HG02759 (cell line): Measurements from ENCODE around the gene NAA60.
"Not testable (repeated sequence)": the region's sequence is repeated elsewhere in the genome, so short reads cannot be mapped to it uniquely, and the experiment has no call there.

Source experiments
- ATAC-seq: cut with Tn5 transposase; IDR thresholded peaks from one replicate; pipeline ENCODE4 v1.9.1; 2021; ENCODE audit warnings: mild to moderate bottlenecking, moderate library complexity; ENCODE audit not compliant: unreplicated experiment

The NAA60 gene

GRCh38 chr16:3503523-3503922, 60.0 kb downstream of the NAA60 start:
- no peak for ATAC-seq

- ATAC-seq, result no peak
Measured at GRCh38 chr16:3508736-3509135, 65.3 kb downstream of the NAA60 start.

- no peak for ATAC-seq
Measured at GRCh38 chr16:3509470-3509928, 66.0 kb downstream of the NAA60 start.

- ATAC-seq, result no peak
Measured at GRCh38 chr16:3510416-3510815, 66.9 kb downstream of the NAA60 start.

- no peak for ATAC-seq
Measured at GRCh38 chr16:3511286-3512180, 68.1 kb downstream of the NAA60 start.

GRCh38 chr16:3513892-3514583, 70.6 kb downstream of the NAA60 start:
- no peak for ATAC-seq

- no peak for ATAC-seq
Measured at GRCh38 chr16:3514621-3515020, 71.1 kb downstream of the NAA60 start.

GRCh38 chr16:3515897-3516296, 72.4 kb downstream of the NAA60 start:
- no peak for ATAC-seq

- ATAC-seq, result no peak
Measured at GRCh38 chr16:3518292-3518985, 75.0 kb downstream of the NAA60 start.

GRCh38 chr16:3518986-3519348, 75.5 kb downstream of the NAA60 start:
- ATAC-seq, result no peak

- ATAC-seq, result no peak
Measured at GRCh38 chr16:3519581-3519980, 76.1 kb downstream of the NAA60 start.

GRCh38 chr16:3520413-3520812, 76.9 kb downstream of the NAA60 start:
- no peak for ATAC-seq

GRCh38 chr16:3520841-3521240, 77.4 kb downstream of the NAA60 start:
- no peak for ATAC-seq

- no peak for ATAC-seq
Measured at GRCh38 chr16:3523281-3523680, 79.8 kb downstream of the NAA60 start.

- no peak for ATAC-seq
Measured at GRCh38 chr16:3525951-3526350, 82.5 kb downstream of the NAA60 start.

- ATAC-seq, result not testable (repeated sequence)
Measured at GRCh38 chr16:3527216-3527829, 83.8 kb downstream of the NAA60 start.

- no peak for ATAC-seq
Measured at GRCh38 chr16:3528406-3528805, 84.9 kb downstream of the NAA60 start.

- no peak for ATAC-seq
Measured at GRCh38 chr16:3529175-3529574, 85.7 kb downstream of the NAA60 start.

GRCh38 chr16:3530371-3530914, 87.0 kb downstream of the NAA60 start:
- ATAC-seq, result no peak

GRCh38 chr16:3532741-3533140, 89.3 kb downstream of the NAA60 start:
- no peak for ATAC-seq

GRCh38 chr16:3534126-3534525, 90.6 kb downstream of the NAA60 start:
- no peak for ATAC-seq
